ENCODE results near the gene KRT79. TPM values are rescaled to one million over a fixed set of nuclear protein-coding genes. Genes with fewer than 3 reads are reported as not detected.

KRT79 gene
- total RNA-seq, 1 donor from 2014 or later: not detected

GRCh38 chr12:52819731-52820510, 14.2 kb downstream of the KRT79 start:
- no peak for DNase-seq (ENCODE audit: low spot score)

DNA sequence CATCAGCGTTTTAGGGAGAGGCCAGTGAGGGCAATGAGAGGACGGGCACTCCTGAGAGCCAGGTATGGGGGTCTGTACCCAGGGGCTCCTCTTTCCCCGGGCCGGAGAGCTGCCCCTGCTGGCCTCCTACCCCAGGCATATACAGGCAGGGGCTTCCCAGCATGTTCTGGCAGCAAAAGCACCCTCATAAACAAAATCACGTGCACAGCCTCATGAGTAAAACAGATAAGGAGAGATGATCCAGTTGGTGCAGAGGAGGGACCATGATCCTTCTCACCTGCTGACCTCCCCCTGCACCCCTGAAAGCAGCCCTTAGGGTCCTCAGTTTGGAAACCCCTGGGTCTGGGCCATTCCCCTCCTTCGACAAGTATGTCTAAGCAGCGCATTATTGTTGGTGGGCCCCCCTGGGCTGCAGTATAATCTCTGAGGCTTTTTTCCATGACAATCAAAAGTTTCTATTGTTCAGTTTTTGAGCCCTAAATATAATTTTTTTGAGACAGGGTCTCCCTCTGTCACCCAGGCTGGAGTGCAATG, 15.2 kb downstream of the KRT79 start:
- no peak for DNase-seq (ENCODE audit: low spot score)

- no peak for DNase-seq (ENCODE audit: low spot score)
These were observed 15.7 kb downstream of the KRT79 start for GRCh38 chr12:52818388-52818787.

- no peak for DNase-seq (ENCODE audit: low spot score)
These were observed 16.3 kb downstream of the KRT79 start for GRCh38 chr12:52817699-52818238.

DNA sequence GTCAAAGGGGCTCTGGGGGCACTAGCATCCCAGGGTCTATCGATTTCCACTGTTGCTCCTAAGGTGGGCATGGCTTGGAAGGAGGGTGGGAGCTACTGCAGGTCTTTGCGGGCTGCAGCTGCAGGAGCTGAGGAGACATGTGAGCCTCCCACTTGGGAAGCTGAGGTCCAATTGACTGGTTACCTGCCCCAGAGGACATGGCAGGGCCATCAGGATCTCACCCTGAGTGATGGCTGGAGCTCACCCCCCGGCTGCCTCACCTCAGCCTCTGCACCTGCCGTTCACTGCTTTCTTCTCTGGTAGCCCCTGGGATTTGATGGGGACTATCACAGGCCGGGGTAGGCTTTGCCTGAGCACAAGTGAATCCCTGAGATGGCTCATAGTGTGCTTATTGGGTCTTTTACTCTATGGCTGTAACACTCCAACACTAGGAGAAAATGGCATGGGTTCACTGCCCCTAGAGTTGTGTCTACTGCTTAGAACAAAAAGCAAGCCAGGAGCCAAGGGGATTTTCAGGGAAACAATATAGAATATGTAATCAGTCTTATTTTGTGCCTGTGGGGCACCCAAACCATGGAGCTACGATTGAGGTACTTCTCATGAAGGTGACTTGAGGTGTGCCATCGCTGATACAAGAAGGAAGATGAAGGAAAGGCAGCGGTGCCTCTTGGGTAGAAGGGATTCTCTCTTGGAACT, 17.0 kb downstream of the KRT79 start:
- no peak for DNase-seq (ENCODE audit: low spot score)

GRCh38 chr12:52815676-52816588, 18.2 kb downstream of the KRT79 start:
- no peak for DNase-seq (ENCODE audit: low spot score)

DNA sequence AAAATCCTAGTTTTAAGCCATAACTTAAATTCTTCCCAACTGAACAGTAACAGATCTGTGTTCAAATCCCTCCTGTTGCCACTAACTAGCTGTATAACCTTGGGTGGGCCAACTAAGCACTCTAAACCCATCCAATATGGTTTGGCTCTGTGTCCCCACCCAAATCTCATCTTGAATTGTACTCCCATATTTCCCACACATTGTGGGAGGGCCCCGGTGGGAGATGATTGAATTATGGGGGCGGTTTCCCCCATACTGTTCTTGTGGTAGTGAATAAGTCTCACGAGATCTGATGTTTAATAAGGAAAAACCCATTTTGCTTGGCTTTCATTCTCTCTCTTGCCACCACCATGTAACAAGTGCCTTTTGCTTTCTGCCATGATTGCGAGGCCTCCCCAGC, 18.9 kb downstream of the KRT79 start:
- DNase-seq (ENCODE audit: low spot score): no peak

DNA sequence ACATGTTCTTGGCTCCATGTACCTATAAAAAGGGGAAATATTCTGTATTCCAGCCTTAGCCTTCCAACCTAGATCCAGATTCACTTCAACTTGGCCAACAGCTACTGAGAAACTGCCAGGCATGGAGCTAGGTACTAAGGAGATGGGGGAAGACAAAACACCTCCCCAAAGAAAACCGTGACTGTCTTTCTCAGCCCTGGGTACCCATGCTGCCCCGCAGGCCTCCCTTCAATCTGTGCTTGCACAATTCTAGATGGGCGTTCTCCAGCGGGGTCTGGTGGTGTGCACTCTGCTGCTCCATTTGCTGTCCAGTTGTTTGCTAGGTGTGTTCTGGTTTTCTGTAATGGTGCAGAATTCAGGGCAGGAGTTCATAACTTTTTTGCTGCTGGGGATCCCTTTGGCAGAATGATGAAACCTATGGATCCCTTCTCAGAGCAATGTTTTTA, 19.4 kb downstream of the KRT79 start:
- no peak for DNase-seq (ENCODE audit: low spot score)

GRCh38 chr12:52813885-52814709, 20.0 kb downstream of the KRT79 start, which contains the start of gene KRT4:
Gene KRT4 (minus strand): TSS chr12:52814116. CDS start chr12:52814058, 58 bp downstream.
- DNase-seq (ENCODE audit: low spot score): no peak

DNA sequence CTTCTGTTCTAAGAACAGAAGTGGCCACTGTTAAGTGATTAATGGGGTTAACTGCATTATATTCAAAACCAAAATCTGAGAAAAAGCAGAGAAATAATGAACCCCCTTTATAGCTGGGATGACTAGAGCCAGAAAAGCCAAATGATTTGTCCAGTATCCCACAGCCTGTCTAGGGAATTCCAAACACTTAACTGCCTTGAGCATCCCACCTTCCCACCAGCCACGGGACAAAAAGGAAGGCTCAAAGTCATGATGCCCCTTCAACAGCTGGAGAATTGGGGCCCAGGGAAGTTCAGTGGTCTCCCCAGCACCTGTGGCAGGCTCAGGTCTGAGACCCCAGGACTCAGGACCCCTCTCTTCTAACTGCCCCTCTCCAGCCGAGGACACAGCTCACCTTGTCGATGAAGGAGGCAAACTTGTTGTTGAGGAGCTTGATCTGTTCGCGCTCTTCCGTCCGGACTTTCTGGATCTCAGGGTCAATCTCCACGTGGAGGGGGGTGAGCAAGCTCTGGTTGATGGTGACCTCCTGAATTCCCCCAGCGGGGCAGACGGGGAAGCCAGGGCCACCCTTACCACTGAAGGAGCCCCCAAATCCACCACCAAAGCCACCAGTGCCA, 20.8 kb downstream of the KRT79 start:
- no peak for DNase-seq (ENCODE audit: low spot score)

GRCh38 chr12:52812749-52813148, 21.4 kb downstream of the KRT79 start:
- no peak for DNase-seq (ENCODE audit: low spot score)

DNA sequence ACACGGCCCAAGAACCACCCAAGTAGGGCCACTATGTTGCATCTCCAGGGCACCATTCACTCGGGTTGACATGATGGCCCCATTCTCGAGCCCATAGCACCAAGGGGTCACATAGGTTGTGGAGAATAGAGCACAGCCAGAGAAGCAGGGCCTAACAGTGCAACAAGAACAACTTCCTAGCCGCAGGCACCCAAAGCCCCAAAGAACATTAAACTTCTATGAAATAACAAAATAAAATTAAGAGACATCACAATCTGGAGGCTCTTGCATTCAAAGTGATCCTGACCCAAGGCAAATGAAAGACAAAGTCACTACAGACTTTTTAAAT, 22.1 kb downstream of the KRT79 start:
- DNase-seq (ENCODE audit: low spot score): no peak

GRCh38 chr12:52811191-52812072, 22.7 kb downstream of the KRT79 start:
- DNase-seq (ENCODE audit: low spot score): no peak

- DNase-seq (ENCODE audit: low spot score): no peak
These were observed 23.6 kb downstream of the KRT79 start for GRCh38 chr12:52810554-52810953.

DNA sequence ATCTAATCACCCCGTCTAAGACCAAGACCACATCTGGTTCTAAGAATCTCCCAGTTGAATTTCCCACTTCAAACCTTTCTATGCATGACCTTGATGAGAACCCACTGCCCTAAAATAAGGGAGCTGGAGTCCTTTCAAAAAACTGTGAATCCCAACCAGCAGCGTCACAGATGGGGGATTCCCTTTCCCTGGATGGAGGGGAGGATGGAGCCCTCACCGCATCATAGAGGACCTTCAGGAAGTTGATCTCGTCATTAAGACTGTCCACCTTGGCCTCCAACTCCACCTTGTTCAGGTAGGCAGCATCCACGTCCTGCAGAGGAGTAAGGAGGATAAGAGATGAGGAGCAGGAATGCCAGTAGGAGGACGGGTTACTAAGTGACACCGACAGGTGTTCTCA, 24.9 kb downstream of the KRT79 start:
- no peak for DNase-seq (ENCODE audit: low spot score)

DNA sequence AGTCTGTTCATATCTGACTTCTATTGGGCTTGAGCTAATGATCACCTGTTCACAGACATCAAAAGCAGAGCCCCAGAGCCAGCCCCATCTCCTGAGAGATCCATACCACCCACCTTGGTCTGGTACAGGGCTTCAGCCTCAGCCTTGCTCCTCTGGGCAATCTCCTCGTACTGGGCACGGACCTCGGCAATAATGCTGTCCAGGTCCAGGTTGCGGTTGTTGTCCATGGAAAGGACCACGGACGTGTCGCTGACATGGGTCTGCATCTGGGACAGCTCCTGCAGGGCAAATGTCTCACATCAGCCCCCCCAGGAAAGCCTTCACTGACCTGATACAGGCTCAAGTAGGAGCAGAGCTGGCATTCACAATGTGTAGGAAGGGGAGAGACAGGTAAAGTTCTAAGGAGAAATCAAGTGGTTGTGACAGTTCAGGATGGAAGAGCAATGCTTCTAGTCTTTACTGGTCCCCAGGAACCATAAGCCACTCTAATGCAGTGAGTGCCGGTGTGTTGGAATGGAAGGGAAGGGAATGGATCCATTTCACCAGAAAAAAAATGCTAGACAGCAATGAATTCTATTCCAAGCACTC, 25.4 kb downstream of the KRT79 start:
- DNase-seq (ENCODE audit: low spot score): no peak

- DNase-seq (ENCODE audit: low spot score): no peak
These were observed 26.3 kb downstream of the KRT79 start for GRCh38 chr12:52807544-52808470.
